Measurements from ENCODE around the gene ABCF2. TPM values are rescaled to one million over a fixed set of nuclear protein-coding genes. Genes with fewer than 3 reads are reported as not detected.
A peak's percentile ranks its signal among the peaks of the same experiment; 100 is the strongest.

The ABCF2 gene
- total and polyA plus RNA-seq, 2 of the 13 experiments (the other 11 are each of a cell fraction or from before 2014, with no cell fraction given) = 16.3 to 42.5 TPM

- TF ChIP-seq BCLAF1 (IDR thresholded peaks at IDR 0.05) (no peak), TEAD2 (CRISPR knock-in tag; IDR thresholded peaks at IDR 0.05) (no peak), BRD4 (CRISPR knock-in tag; IDR thresholded peaks at IDR 0.05) (peak; percentile 36; the same call in 1 of the 2 replicates), HNRNPUL1 (IDR thresholded peaks at IDR 0.05; ENCODE audit: low read depth, low read length) (no peak), SIN3B (IDR thresholded peaks at IDR 0.05; ENCODE audit: low read length) (no peak), ZNF503 (CRISPR knock-in tag; IDR thresholded peaks at IDR 0.05) (0 out of 2 replicates have a peak, but pooled peaks have one; percentile 15), KLF13 (CRISPR knock-in tag; IDR thresholded peaks at IDR 0.05) (no peak), ZFP91 (CRISPR knock-in tag; IDR thresholded peaks at IDR 0.05; ENCODE audit: borderline replicate concordance) (peak; percentile 51; the same call in 1 of the 2 replicates), RFXANK (CRISPR knock-in tag; IDR thresholded peaks at IDR 0.05) (no peak), SRF (IDR thresholded peaks at IDR 0.05; ENCODE audit: low read depth, low read length) (no peak), MED13 (CRISPR knock-in tag; IDR thresholded peaks at IDR 0.05) (no peak), SATB2 (CRISPR knock-in tag; IDR thresholded peaks at IDR 0.05) (no peak), ZNF354B (CRISPR knock-in tag; IDR thresholded peaks at IDR 0.05) (no peak), E2F5 (CRISPR knock-in tag; conservative IDR thresholded peaks at IDR 0.05) (no peak), ZNF160 (CRISPR knock-in tag; IDR thresholded peaks at IDR 0.05) (no peak), SNAPC2 (CRISPR knock-in tag; IDR thresholded peaks at IDR 0.05) (no peak), ZNF17 (CRISPR knock-in tag; IDR thresholded peaks at IDR 0.05) (no peak), ZNF773 (CRISPR knock-in tag; IDR thresholded peaks at IDR 0.05; ENCODE audit: borderline replicate concordance) (no peak), ZNF331 (CRISPR knock-in tag; IDR thresholded peaks at IDR 0.05) (no peak), SRSF4 (IDR thresholded peaks at IDR 0.05; ENCODE audit: low read depth, low read length, poor library complexity, severe bottlenecking) (no peak), ZNF784 (CRISPR knock-in tag; IDR thresholded peaks at IDR 0.05; ENCODE audit: borderline replicate concordance) (peak; percentile 27; the same call in 1 of the 2 replicates), ZNF333 (CRISPR knock-in tag; IDR thresholded peaks at IDR 0.05; ENCODE audit: borderline replicate concordance) (no peak), FOXJ3 (CRISPR knock-in tag; IDR thresholded peaks at IDR 0.05; ENCODE audit: borderline replicate concordance) (no peak)
These were observed 5.3 kb upstream of the ABCF2 start, which contains the start of gene CHPF2 (continued) for GRCh38 chr7:151232091-151232916.
